Measurements from ENCODE around the gene C5AR2. TPM values are rescaled to one million over a fixed set of nuclear protein-coding genes. Genes with fewer than 3 reads are reported as not detected.
"Not testable (repeated sequence)": the region's sequence is repeated elsewhere in the genome, so short reads cannot be mapped to it uniquely, and the experiment has no call there.

Gene C5AR2
- polyA plus RNA-seq, 1 donor from 2014 or later, result 0.06 TPM

DNA sequence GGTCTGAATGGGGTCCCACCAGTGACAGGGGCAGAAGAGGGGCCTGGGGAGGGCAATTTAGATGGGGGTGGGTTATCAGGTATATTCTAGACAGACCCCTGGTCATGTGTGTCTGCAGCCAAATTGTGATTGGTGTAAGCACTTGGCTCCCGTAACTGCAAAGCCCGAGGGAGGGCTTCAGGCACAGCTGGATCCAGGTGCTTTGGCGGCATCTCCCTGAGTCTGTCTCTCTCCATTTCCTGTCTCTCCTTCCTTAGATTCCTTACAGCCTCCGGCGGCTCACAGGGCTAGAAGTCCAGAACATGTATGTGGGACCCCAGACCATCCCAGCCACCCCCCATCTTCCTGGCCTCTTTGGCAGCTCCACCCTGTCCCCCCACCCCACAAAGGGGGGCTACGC, 48.6 kb downstream of the C5AR2 start:
- Mint-ChIP-seq H3K9me3 (no peaks in the 10 kb centered on the region), H3K27me3 (no peaks in the 10 kb centered on the region), H3K4me1 (peaks cover 7 to 15% (median 14%) of the 10 kb centered on the region in 3 donors), H3K27ac (no peak overlapping the region), H3K4me3 (no peak overlapping the region), H3K36me3 (peaks cover 14% of the 10 kb centered on the region)

DNA sequence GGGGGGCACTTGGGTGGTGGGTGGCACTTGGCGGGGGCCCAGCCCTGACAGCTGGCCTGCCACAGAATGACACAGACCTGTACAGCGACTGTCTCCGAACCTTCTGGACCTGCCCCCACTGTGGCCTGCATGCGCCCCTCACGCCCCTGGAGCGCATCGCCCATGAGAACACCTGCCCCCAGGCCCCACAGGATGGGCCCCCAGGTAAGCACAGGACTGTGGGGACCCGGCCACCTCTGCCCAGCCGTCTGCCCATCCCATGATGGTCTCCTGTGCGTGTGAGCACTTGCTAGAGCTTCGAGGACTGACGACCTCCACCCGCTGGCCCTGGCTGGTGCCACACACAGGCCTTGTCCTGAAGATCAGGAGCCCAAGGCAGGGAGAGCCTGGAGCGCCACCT, 49.1 kb downstream of the C5AR2 start:
- Mint-ChIP-seq H3K4me3 (no peak overlapping the region), H3K27ac (peak overlapping the region in 2 of 3 donors; percentile 23 to 67)

DNA sequence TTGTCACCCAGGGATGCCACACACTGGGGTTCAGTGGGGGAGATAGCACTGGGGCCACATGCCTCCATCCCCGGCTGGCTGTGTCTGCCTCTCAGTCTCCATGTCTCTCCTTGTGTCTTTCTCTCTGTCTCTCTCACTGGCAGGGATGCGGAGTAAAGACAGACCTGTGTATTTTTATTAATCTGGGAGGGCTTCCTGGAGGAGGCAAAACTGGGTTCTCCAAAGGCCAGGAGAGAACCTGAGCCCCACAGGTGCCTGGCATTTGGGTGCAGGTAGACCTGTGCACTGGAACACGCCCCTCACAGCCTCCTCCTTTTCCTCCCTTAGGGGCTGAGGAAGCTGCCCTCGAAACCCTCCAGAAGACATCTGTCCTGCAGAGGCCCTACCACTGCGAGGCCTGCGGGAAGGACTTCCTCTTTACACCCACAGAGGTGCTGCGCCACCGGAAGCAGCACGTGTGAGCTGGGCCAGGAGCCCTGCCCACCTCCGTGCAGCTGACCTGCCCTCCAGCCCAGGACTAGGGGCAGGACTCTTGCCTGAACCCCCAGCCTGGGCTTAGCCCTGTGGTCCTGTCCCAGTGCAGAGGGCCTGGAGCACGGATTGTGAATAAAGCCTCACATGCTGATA, 49.8 kb downstream of the C5AR2 start:
- peaks cover 14% of the 10 kb centered on the region for H3K36me3 Mint-ChIP-seq
- H3K4me1 Mint-ChIP-seq, result peaks cover 7 to 15% (median 14%) of the 10 kb centered on the region in 3 donors
- no peaks in the 10 kb centered on the region for H3K9me3 Mint-ChIP-seq
- no peaks in the 10 kb centered on the region for H3K27me3 Mint-ChIP-seq
- H3K4me3 Mint-ChIP-seq, result peak overlapping the region in 1 of 4 donors; percentile 43
- peak overlapping the region in 2 of 3 donors; percentile 23 to 67 for H3K27ac Mint-ChIP-seq

More for the DNA sequence above, 49.1 kb downstream of the C5AR2 start:
- Mint-ChIP-seq H3K9me3 (no peaks in the 10 kb centered on the region), H3K36me3 (peaks cover 14% of the 10 kb centered on the region), H3K27me3 (no peaks in the 10 kb centered on the region), H3K4me1 (peaks cover 7 to 15% (median 14%) of the 10 kb centered on the region in 3 donors)

DNA sequence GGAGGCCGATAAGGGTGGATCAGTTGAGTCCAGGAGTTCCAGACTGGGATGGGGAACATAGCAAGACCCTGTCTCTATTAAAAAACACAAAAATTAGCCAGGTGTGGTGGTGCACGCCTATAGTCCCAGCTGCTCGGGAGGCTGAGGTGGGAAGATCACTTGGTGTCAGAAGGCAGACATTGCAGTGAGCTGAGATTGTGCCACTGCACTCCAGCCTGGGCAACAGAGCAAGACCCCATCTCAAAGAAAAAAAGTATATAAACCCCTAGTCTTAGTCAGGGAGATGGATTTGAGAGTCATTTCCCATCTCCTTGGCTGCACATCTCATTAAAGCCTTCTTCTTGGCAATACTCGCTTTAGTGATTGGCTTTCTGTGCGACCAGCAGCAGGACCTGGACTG, 51.9 kb downstream of the C5AR2 start:
- not testable (repeated sequence) for H3K4me3 Mint-ChIP-seq, H3K27me3 Mint-ChIP-seq, H3K9me3 Mint-ChIP-seq
- Mint-ChIP-seq H3K36me3 (peaks cover 14% of the 10 kb centered on the region), H3K27ac (peak overlapping the region in 1 of 3 donors; percentile 23), H3K4me1 (peaks cover 7 to 15% (median 14%) of the 10 kb centered on the region in 3 donors)

DNA sequence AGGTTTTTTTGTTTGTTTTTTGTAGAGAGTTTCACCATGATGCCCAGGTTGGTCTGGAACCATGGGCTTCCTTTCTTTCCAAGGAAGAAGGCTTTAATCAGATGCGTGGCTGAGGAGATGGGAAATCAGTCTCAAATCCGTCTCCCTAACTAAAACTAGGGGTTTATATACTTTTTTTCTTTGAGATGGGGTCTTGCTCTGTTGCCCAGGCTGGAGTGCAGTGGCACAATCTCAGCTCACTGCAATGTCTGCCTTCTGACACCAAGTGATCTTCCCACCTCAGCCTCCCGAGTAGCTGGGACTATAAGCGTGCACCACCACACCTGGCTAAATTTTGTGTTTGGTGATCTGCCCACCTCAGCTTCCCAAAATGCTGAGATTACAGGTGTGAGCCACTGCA, 52.6 kb downstream of the C5AR2 start:
- not testable (repeated sequence) for H3K9me3 Mint-ChIP-seq, H3K27ac Mint-ChIP-seq, H3K27me3 Mint-ChIP-seq, H3K4me3 Mint-ChIP-seq
- peaks cover 14% of the 10 kb centered on the region for H3K36me3 Mint-ChIP-seq
- H3K4me1 Mint-ChIP-seq, result peaks cover 7 to 15% (median 14%) of the 10 kb centered on the region in 3 donors

DNA sequence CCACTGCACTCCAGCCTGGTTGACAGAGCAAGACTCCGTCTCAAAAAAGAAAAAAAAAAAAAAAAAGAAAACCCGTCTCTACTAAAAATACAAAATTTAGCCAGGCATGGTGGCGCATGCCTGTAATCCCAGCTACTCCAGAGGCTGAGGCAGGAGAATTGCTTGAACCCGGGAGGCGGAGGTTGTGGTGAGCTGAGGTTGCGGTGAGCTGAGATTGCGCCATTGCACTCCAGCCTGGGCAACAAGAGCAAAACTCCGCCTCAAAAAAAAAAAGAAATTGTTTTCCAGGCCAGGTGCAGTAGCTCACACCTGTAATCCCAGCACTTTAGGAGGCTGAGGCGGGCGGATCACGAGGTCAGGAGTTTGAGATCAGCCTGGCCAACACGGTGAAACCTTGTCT, 54.6 kb downstream of the C5AR2 start:
- H3K27ac Mint-ChIP-seq, H3K4me3 Mint-ChIP-seq, H3K9me3 Mint-ChIP-seq, H3K36me3 Mint-ChIP-seq: not testable (repeated sequence)
- H3K27me3 Mint-ChIP-seq, result peaks cover 11% of the 10 kb centered on the region
- H3K4me1 Mint-ChIP-seq, result peaks cover 5 to 16% (median 15%) of the 10 kb centered on the region in 3 donors

DNA sequence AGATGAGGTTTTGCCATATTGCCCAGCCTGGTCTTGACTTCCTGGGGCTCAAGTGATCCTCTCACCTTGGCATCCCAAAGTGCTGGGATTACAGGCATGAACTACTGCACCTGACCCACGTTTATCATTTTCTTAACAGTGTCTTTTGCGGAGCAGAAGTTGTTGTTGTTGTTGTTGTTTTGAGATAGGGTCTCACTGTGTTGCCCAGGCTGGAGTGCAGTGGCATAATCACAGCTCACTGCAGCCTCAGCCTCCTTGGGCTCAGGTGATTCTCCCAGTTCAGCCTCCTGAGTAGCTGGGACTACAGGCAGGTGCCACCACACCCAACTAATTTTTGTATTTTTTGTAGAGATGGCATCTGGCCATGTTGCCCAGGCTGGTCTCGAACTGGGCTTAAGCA, 55.6 kb downstream of the C5AR2 start:
- peaks cover 11% of the 10 kb centered on the region for H3K27me3 Mint-ChIP-seq
- not testable (repeated sequence) for H3K4me3 Mint-ChIP-seq, H3K36me3 Mint-ChIP-seq, H3K9me3 Mint-ChIP-seq, H3K27ac Mint-ChIP-seq
- peaks cover 0 to 10% (median 8%) of the 10 kb centered on the region in 3 donors for H3K4me1 Mint-ChIP-seq

DNA sequence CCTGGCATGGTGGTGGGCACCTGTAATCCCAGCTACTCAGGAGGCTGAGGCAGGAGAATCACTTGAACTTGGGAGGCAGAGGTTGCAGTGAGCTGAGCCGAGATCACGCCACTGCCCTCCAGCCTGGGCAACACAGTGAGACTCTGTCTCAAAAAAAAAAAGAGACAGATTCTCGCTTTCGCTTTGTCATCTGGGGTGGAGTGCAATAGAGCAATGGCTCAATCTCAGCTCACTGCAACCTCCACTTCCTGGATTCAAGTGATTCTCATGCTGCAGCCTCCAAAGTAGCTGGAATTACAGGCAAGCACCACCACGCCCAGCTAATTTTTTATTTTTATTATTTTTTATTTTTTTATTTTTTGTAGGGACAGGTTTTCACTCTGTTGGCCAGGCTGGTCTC, 56.7 kb downstream of the C5AR2 start:
- H3K9me3 Mint-ChIP-seq, H3K4me1 Mint-ChIP-seq, H3K36me3 Mint-ChIP-seq, H3K27ac Mint-ChIP-seq, H3K4me3 Mint-ChIP-seq: not testable (repeated sequence)
- peaks cover 13% of the 10 kb centered on the region for H3K27me3 Mint-ChIP-seq

DNA sequence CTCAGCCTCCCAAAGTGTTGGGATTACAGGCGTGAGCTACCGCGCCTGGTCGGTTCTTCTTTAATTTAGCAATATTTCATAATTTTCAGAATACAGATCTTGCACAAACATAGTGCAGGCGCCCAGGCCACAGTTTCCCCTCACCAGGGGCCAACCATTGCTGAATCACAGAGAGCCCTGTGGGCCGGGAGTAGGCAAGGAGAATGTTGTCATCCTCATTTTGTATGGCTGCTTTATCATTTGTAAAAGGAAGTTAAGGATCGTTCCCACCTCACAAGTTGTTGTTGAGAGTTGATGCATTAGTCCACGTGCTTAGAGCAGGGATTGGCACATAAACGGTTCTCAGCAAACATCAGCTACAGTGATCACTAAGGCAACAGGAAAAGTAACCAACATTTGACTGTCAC, 57.2 kb downstream of the C5AR2 start:
- Mint-ChIP-seq H3K27ac (no peak overlapping the region), H3K27me3 (peaks cover 17% of the 10 kb centered on the region), H3K4me1 (peaks cover 0 to 5% (median 5%) of the 10 kb centered on the region in 3 donors), H3K4me3 (no peak overlapping the region), H3K9me3 (no peaks in the 10 kb centered on the region), H3K36me3 (peaks cover 3% of the 10 kb centered on the region)

DNA sequence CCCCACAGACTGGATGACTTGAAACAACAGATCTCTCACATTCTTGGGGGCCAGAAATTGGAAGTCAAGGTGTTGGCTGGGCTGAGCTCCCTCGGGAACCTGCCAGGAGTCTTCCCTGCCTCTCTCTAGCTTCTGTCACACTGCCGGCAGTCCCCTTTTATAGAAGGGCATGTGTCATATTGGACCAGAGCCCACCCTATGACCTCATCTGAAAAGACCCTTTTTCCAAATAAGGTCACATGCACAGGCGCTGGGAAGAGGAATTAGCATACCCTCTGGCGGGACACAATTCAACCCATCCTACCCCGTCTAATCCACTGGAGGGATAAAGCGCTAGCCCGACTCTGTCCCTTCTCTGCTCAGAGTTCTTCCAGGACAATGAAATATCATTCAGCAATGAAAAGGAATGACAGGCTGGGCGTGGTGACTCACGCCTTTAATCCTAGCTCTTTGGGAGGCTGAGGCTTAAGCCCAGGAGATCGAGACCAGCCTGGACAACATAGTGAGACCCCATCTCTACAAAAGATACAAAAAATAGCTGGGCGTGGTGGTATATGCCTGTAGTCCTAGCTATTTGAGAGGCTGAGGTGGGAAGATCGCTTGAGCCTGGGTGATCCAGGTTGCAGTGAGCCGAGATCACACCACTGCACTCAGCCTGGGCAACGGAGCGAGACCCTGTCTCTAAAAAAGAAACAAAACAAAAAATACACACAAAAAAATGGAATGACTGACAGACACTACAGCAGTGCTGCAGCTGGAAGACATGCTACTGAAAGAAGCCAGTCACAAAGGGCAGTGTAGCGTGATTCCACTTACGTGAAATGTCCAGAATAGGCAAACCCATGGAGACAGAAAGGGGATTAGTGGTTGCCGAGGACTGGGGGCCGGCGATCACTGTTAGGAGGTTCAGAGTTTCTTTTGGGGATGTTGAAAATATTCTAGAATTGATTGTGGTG, 58.8 kb downstream of the C5AR2 start:
- H3K27ac Mint-ChIP-seq, result no peak overlapping the region
- H3K4me3 Mint-ChIP-seq, result peak overlapping the region in 1 of 4 donors; percentile 45
- H3K27me3 Mint-ChIP-seq, result peaks cover 17% of the 10 kb centered on the region
- peaks cover 0 to 5% (median 5%) of the 10 kb centered on the region in 3 donors for H3K4me1 Mint-ChIP-seq
- H3K36me3 Mint-ChIP-seq, result peaks cover 3% of the 10 kb centered on the region
- no peaks in the 10 kb centered on the region for H3K9me3 Mint-ChIP-seq

DNA sequence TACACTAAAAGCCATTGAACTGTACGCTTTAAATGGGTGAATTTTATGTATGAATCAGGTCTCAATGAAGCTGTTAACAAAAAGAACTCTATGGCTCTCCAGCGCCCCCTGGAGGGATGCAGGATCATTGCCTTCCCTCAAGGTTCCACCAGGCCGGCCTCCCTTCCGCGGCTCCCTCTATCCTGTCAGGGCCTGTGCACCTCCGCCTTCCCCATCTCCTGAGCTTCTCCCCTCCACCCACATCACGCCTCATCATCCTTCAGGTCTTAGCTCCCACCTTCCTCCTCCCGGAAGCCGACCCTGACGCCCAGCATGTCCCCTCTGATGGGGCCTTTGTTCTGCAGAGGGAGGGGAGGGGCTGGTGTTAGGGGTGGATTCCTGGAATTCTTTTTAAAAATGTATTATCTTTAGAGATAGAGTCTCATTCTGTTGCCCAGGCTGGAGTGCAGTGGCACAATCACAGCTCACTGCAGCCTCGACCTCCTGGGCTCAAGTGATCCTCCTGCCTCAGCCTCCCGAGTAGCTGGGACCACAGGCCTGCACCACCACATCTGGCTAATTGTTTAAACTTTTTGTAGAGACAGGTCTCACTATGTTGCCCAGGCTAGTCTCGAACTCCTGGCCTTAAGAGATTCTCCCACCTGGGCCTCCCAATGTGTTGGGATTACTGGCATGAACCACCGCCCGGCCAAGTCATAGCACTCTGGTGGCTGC, 59.7 kb downstream of the C5AR2 start:
- no peak overlapping the region for H3K27ac Mint-ChIP-seq
- H3K4me3 Mint-ChIP-seq, result peak overlapping the region in 1 of 4 donors; percentile 45
- peaks cover 0 to 5% (median 5%) of the 10 kb centered on the region in 3 donors for H3K4me1 Mint-ChIP-seq
- H3K9me3 Mint-ChIP-seq, result no peaks in the 10 kb centered on the region
- peaks cover 17% of the 10 kb centered on the region for H3K27me3 Mint-ChIP-seq
- H3K36me3 Mint-ChIP-seq, result peaks cover 3% of the 10 kb centered on the region

Other genes starting within 250 kb of the C5AR2 start
- gene ZC3H4, start 218.4 kb upstream of the C5AR2 start, polyA plus RNA-seq, result 3.5 TPM
- 77.7 TPM for gene SAE1, start 201.3 kb upstream of the C5AR2 start, polyA plus RNA-seq
- gene BBC3, start 101.0 kb upstream of the C5AR2 start, polyA plus RNA-seq, result 5.1 TPM
- gene CCDC9, start 75.7 kb upstream of the C5AR2 start, polyA plus RNA-seq, result 16.0 TPM
- 2.3 TPM for gene INAFM1, start 57.3 kb upstream of the C5AR2 start, polyA plus RNA-seq
- gene C5AR1, start 22.3 kb upstream of the C5AR2 start, polyA plus RNA-seq, result 0.30 TPM
- gene DHX34, start 17.1 kb downstream of the C5AR2 start, polyA plus RNA-seq, result 13.3 TPM
- gene MEIS3, start 87.4 kb downstream of the C5AR2 start, polyA plus RNA-seq, result not detected
- not detected for gene SLC8A2, start 139.7 kb downstream of the C5AR2 start, polyA plus RNA-seq
- 6.5 TPM for gene KPTN, start 152.0 kb downstream of the C5AR2 start, polyA plus RNA-seq
- 95.3 TPM for gene NAPA, start 182.9 kb downstream of the C5AR2 start, polyA plus RNA-seq
- not detected for gene ZNF541, start 241.0 kb downstream of the C5AR2 start, polyA plus RNA-seq